OCI-LY7 (cell line): ENCODE data around the gene CRYBG3. TPM values are rescaled to one million over a fixed set of nuclear protein-coding genes. Genes with fewer than 3 reads are reported as not detected.

Source experiments
- BruUV-seq: library from RNA; stranded (reverse); fragments of 400-500 nt; replicated peaks from 2 replicates; lab custom pipeline; 2021; lab: Mats Ljungman, UMichigan
- CTCF ChIA-PET: fragments of 300-600 bp; sonication (Branson Sonifier 250); formaldehyde crosslinking; loops from one replicate; lab custom pipeline; 2022; ENCODE audit warnings: antibody characterized with exemption; ENCODE audit not compliant: unreplicated experiment; lab: Charles Lee
- POLR2A ChIA-PET: fragments of 300-600 bp; sonication (Branson Sonifier 250); formaldehyde crosslinking; loops from one replicate; lab custom pipeline; 2022; ENCODE audit warnings: antibody characterized with exemption; lab: Charles Lee
- DNase-seq: peaks from one replicate; pipeline ENCODE4 v3.0.0-alpha.2; 2015; ENCODE audit warnings: low spot score
- H2AFZ ChIP-seq: fragments of 200-600 bp; sonication (generic), shearing (Covaris generic); 2 replicates; pipeline ENCODE4 v1.6.1; 2014; ENCODE audit warnings: mild to moderate bottlenecking, antibody characterized with exemption, low read length, moderate library complexity
- H3K27ac ChIP-seq: fragments of 200-600 bp; sonication (generic); 2 replicates; pipeline ENCODE4 v1.5.1; 2014; ENCODE audit warnings: mixed run types, low read depth, mild to moderate bottlenecking, moderate library complexity, low read length, inconsistent platforms; ENCODE audit not compliant: poor library complexity, severe bottlenecking
- H3K36me3 ChIP-seq: fragments of 200-600 bp; sonication (generic); 2 replicates; pipeline ENCODE4 v1.6.1; 2014; ENCODE audit warnings: mild to moderate bottlenecking, antibody characterized with exemption, low read length, moderate library complexity, mixed read lengths; ENCODE audit not compliant: insufficient read depth
- H3K4me1 ChIP-seq: fragments of 200-600 bp; sonication (generic); 2 replicates; pipeline ENCODE4 v1.5.1; 2014; ENCODE audit warnings: mild to moderate bottlenecking, low read length; ENCODE audit not compliant: insufficient read depth, poor library complexity, severe bottlenecking
- H3K4me2 ChIP-seq: fragments of 200-600 bp; sonication (generic); 2 replicates; pipeline ENCODE4 v1.6.1; 2014; ENCODE audit warnings: mild to moderate bottlenecking, low read length
- H3K4me3 ChIP-seq: fragments of 200-600 bp; sonication (generic); 2 replicates; pipeline ENCODE4 v1.5.1; 2014; ENCODE audit warnings: mild to moderate bottlenecking, low read depth, low read length; ENCODE audit not compliant: poor library complexity, severe bottlenecking
- H3K79me2 ChIP-seq: fragments of 200-600 bp; sonication (generic); 2 replicates; pipeline ENCODE4 v1.6.1; 2016; ENCODE audit warnings: low read depth, mild to moderate bottlenecking, low read length, moderate library complexity, mixed read lengths; ENCODE audit not compliant: insufficient read depth
- H3K9me2 ChIP-seq: fragments of 200-600 bp; sonication (generic); 2 replicates; pipeline ENCODE4 v1.6.1; 2016; ENCODE audit warnings: mild to moderate bottlenecking, low read length, mixed read lengths; ENCODE audit not compliant: insufficient read depth
- H3K9me3 ChIP-seq: fragments of 200-600 bp; sonication (generic); 2 replicates; pipeline ENCODE4 v1.6.1; 2014; ENCODE audit warnings: mild to moderate bottlenecking, mixed run types, low read length, mixed read lengths
- H4K20me1 ChIP-seq: fragments of 200-600 bp; sonication (generic); 2 replicates; pipeline ENCODE4 v1.6.1; 2014; ENCODE audit warnings: mild to moderate bottlenecking, antibody characterized with exemption, low read length, moderate library complexity, mixed read lengths; ENCODE audit not compliant: insufficient read depth
- CTCF ChIP-seq: fragments of 200-600 bp; sonication (generic); conservative IDR thresholded peaks from 2 replicates; pipeline ENCODE4 v1.5.1; 2014; ENCODE audit warnings: mild to moderate bottlenecking, antibody characterized with exemption, low read length, moderate library complexity, mixed read lengths
- EZH2phosphoT487 ChIP-seq: fragments of 200-600 bp; sonication (generic); IDR thresholded peaks from 2 replicates; pipeline ENCODE4 v1.6.1; 2018; ENCODE audit warnings: low read depth, borderline replicate concordance, mild to moderate bottlenecking, mixed run types, antibody characterized with exemption, low read length, moderate library complexity, mixed read lengths
- intact Hi-C: fragments of 100-400 bp; cut with micrococcal nuclease; formaldehyde crosslinking; loops from one replicate; pipeline ENCODE4 v1.10.0; 2022; ENCODE audit not compliant: unreplicated experiment
- total RNA-seq, 2 experiments: library from RNA; depleted of rRNA in 1 of 2; stranded (reverse); fragments of >200 nt in 1 of 2; shearing (Covaris generic) in 1 of 2; gene quantifications; 2 replicates each; pipeline ENCODE4 v1.2.3, GENCODE V29; 2014 to 2022

CRYBG3 gene
- total RNA-seq, 2 experiments from 2014 or later, result 0.22 to 0.46 TPM

GRCh38 chr3:97916576-97916975 is 94.8 kb downstream of the CRYBG3 start:
- no peak overlapping the region for H3K4me3 ChIP-seq
- intact Hi-C loops, result loop anchor here (10.0 kb wide), 1 partner anchor 108 kb away; no protein-coding TSS in a partner anchor
- BruUV-seq, result no TSS peak
- no peaks in the 10 kb centered on the region for H3K4me1 ChIP-seq
- no peaks in the 10 kb centered on the region for H3K79me2 ChIP-seq
- H3K4me2 ChIP-seq, result no peak overlapping the region
- CTCF ChIA-PET, result no interaction called here
- H3K27ac ChIP-seq, result no peak overlapping the region
- H3K9me3 ChIP-seq, result no peaks in the 10 kb centered on the region
- H2AFZ ChIP-seq, result no peak overlapping the region
- POLR2A ChIA-PET, result interaction anchor here (0.6 to 1.0 kb wide), 2 partner anchors 25 to 194 kb away, joined by 3 to 4 read pairs; no protein-coding TSS in a partner anchor
- H3K36me3 ChIP-seq, result no peaks in the 10 kb centered on the region
- no peak for TF ChIP-seq EZH2phosphoT487
- TF ChIP-seq CTCF, result no peak
- no peak for DNase-seq
- no peaks in the 10 kb centered on the region for H3K9me2 ChIP-seq
- H4K20me1 ChIP-seq, result no peaks in the 10 kb centered on the region

GRCh38 chr3:97917813-97918536 is 96.2 kb downstream of the CRYBG3 start:
- Histone ChIP-seq H3K9me3 (no peaks in the 10 kb centered on the region), H3K4me1 (no peaks in the 10 kb centered on the region), H3K36me3 (no peaks in the 10 kb centered on the region), H3K79me2 (no peaks in the 10 kb centered on the region), H3K4me3 (no peak overlapping the region), H2AFZ (no peak overlapping the region), H4K20me1 (no peaks in the 10 kb centered on the region), H3K4me2 (no peak overlapping the region), H3K9me2 (no peaks in the 10 kb centered on the region), H3K27ac (no peak overlapping the region)
- CTCF ChIA-PET, result no interaction called here
- BruUV-seq, result no TSS peak
- POLR2A ChIA-PET, result no interaction called here
- intact Hi-C loops, result loop anchor here (10.0 kb wide), 1 partner anchor 107 kb away; no protein-coding TSS in a partner anchor
- DNase-seq, result no peak
- TF ChIP-seq CTCF (no peak), EZH2phosphoT487 (no peak)

GRCh38 chr3:97927704-97928103 is 105.9 kb downstream of the CRYBG3 start:
- POLR2A ChIA-PET, result interaction anchor here (0.7 to 0.9 kb wide), 2 partner anchors 153 to 985 kb away, joined by 3 read pairs; no protein-coding TSS in a partner anchor
- no TSS peak for BruUV-seq
- H3K4me2 ChIP-seq, result no peak overlapping the region
- H3K9me2 ChIP-seq, result no peaks in the 10 kb centered on the region
- no peaks in the 10 kb centered on the region for H3K4me1 ChIP-seq
- no peaks in the 10 kb centered on the region for H3K9me3 ChIP-seq
- no peaks in the 10 kb centered on the region for H3K79me2 ChIP-seq
- H3K4me3 ChIP-seq, result no peak overlapping the region
- no peaks in the 10 kb centered on the region for H3K36me3 ChIP-seq
- DNase-seq, result no peak
- intact Hi-C loops, result no loop called here
- H2AFZ ChIP-seq, result no peak overlapping the region
- no peaks in the 10 kb centered on the region for H4K20me1 ChIP-seq
- H3K27ac ChIP-seq, result no peak overlapping the region
- CTCF ChIA-PET, result no interaction called here
- TF ChIP-seq EZH2phosphoT487 (no peak), CTCF (no peak)
